Memory B cell (primary cell): ENCODE results near the gene IFT80.
"Not testable (repeated sequence)": the region's sequence is repeated elsewhere in the genome, so short reads cannot be mapped to it uniquely, and the experiment has no call there.

Experiments used
- ATAC-seq: fragments of 150-1000 bp; cut with Tn5 transposase; 2 replicates; pipeline ENCODE4 v1.10.0; 2021; ENCODE audit warnings: low read depth, mild to moderate bottlenecking, moderate library complexity
- DNase-seq, 2 donors: peaks; one replicate each; pipeline ENCODE4 v3.0.0; 2022; ENCODE audit warnings: low spot score in 2 of 2
- H3K27ac Mint-ChIP-seq: one replicate; pipeline ENCODE4 v1.8.0; 2022; ENCODE audit warnings: mild to moderate bottlenecking, moderate library complexity, mixed read lengths
- H3K27me3 Mint-ChIP-seq: one replicate; pipeline ENCODE4 v1.8.0; 2022; ENCODE audit warnings: mixed read lengths
- H3K36me3 Mint-ChIP-seq: one replicate; pipeline ENCODE4 v1.8.0; 2022; ENCODE audit warnings: mild to moderate bottlenecking, mixed read lengths
- H3K4me1 Mint-ChIP-seq: one replicate; pipeline ENCODE4 v1.8.0; 2022; ENCODE audit warnings: mixed read lengths
- H3K4me3 Mint-ChIP-seq: one replicate; pipeline ENCODE4 v1.8.0; 2022; ENCODE audit warnings: mild to moderate bottlenecking, moderate library complexity, mixed read lengths
- H3K9me3 Mint-ChIP-seq: one replicate; pipeline ENCODE4 v1.8.0; 2022; ENCODE audit warnings: mixed read lengths

The IFT80 gene

DNA sequence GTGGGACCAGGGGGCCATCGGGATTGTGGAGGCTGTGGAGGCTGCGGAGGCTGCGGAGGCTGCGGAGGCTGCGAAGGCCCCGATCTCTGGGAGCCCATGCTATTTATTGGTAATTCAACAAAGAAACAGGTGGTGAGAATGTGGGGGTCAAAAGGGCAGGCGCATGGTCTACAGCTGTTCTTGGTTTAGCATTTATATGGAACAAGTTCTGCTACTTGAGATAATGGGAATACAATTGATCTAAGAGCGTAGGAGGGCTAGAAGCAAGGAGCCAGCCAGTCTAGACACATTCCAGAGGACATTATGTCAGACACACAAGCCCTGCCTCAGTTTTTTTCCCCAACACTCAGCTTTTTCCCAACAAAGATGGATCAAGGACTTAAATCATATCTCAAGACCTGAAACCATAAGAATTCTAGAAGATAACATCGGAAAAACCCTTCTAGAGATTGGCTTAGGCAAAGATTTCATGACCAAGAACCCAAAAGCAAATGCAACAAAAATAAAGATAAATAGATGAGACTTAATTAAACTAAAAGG is 153.7 kb downstream of the IFT80 start:
- no peak overlapping the region for H3K27ac Mint-ChIP-seq
- H3K27me3 Mint-ChIP-seq: peaks cover 7% of the 10 kb centered on the region
- DNase-seq (no peak), ATAC-seq (no peak)
- H3K4me3 Mint-ChIP-seq: no peak overlapping the region
- H3K4me1 Mint-ChIP-seq: no peaks in the 10 kb centered on the region
- peaks cover 2% of the 10 kb centered on the region for H3K36me3 Mint-ChIP-seq
- peaks cover 16% of the 10 kb centered on the region for H3K9me3 Mint-ChIP-seq

DNA sequence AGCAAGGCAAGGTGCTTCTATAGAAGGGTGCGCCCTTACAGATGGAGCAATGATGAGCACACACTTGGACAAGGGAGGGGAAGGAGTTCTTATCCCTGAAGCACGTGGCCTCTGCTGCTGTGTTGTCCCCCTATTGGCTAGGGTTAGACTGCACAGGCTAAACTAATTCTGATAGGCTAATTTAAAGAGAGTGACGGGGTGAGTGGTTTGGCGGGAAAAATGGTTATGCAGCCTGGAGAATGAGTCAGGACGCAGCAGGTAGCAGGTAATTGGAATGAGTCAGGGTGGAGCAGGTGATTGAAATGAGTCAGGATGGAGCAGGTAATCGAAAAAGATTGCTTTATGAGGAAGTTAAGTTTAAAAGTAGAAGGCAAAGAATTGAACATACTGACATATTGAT is 158.3 kb downstream of the IFT80 start:
- H3K27ac Mint-ChIP-seq, H3K4me3 Mint-ChIP-seq, DNase-seq, H3K36me3 Mint-ChIP-seq, H3K4me1 Mint-ChIP-seq, ATAC-seq: not testable (repeated sequence)
- Mint-ChIP-seq H3K9me3 (peaks cover 16% of the 10 kb centered on the region), H3K27me3 (peaks cover 18% of the 10 kb centered on the region)

DNA sequence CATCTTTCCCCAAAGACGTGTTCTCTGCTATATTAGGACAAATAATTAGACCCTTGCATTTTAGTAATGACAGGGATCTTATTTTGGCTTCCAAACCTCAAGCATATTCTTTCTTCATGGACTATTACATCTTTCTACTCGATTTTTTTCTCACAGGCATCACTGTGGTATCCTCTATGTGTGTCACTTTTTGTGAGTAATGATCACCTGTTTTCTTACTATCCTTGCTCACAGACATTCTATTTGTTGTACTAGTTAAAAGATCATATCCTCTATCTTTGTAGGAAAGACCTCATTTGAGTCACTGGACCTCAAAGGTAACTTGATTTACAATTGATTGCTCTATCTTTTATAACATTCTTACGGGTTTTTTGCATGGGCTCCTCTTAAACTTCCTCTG is 167.0 kb downstream of the IFT80 start:
- DNase-seq (no peak), ATAC-seq (no peak)
- H3K9me3 Mint-ChIP-seq: no peaks in the 10 kb centered on the region
- H3K4me1 Mint-ChIP-seq: peaks cover 3% of the 10 kb centered on the region
- no peaks in the 10 kb centered on the region for H3K36me3 Mint-ChIP-seq
- H3K27ac Mint-ChIP-seq: no peak overlapping the region
- H3K4me3 Mint-ChIP-seq: no peak overlapping the region
- peaks cover 12% of the 10 kb centered on the region for H3K27me3 Mint-ChIP-seq

DNA sequence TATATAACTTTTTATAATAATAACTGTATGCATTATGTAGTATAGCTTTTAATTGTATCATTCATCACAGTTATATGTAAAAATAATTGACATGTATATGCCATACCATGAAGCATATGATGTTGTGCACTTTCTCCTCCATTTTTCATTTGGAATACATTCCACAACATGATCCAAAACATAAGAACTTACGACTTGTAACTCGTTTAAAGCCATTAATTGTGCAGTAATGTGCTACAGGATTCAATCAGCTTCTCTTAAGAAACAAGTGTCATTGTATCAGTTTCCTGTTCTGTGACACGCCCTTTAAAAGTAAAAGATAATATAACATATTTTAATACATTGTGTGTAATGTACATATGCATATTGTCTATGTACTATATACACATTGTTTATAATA is 171.6 kb downstream of the IFT80 start:
- H3K4me1 Mint-ChIP-seq: peaks cover 18% of the 10 kb centered on the region
- no peak for ATAC-seq
- peaks cover 23% of the 10 kb centered on the region for H3K27me3 Mint-ChIP-seq

DNA sequence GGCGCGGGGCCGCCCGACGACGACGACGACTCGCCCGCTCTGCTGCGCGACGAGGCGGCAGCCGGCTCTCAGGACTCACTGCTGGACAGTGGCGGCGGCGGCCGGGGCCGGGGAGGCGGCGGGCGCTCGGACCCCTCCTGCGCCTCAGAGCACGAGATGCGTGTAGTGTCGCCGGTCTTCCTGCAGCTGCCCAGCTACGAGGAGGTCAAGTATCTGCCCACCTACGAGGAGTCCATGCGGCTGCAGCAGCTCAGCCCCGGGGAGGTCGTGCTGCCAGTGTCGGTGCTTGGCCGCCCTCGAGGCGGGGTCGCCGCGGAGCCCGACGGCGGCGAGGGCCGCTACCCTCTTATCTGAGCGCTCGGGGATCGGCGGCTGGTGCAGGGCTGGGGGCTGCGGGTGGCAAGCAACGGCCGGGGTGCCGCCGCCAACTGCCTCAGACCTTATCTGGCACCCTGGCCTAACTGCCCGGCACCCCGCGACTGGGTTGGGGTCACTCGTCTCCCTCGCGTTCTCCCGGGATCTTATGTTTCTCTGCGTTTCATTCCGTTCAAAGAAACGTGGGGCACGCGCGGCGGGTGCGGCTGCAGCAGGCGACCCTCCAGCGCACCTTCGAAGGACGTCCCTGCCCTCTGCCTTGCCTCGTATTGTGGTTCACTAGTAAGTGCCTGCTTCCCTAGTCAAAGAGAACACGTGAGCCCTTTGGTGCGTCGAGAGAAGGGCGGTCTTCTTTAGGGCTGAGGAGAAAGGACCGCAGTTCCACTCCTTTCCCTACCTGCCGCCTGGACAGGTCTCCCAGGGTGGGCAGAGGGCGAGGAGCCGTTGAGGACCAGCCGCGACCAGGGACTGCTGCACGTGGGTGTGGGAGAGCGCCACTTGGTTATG is 172.8 kb downstream of the IFT80 start:
- DNase-seq (peak; percentile 1 to 16), ATAC-seq (peak; percentile 32)
- peak overlapping the region; percentile 86 for H3K4me3 Mint-ChIP-seq
- peaks cover 22% of the 10 kb centered on the region for H3K27me3 Mint-ChIP-seq
- peaks cover 16% of the 10 kb centered on the region for H3K4me1 Mint-ChIP-seq
- no peaks in the 10 kb centered on the region for H3K9me3 Mint-ChIP-seq
- no peaks in the 10 kb centered on the region for H3K36me3 Mint-ChIP-seq
- no peak overlapping the region for H3K27ac Mint-ChIP-seq

More for the DNA sequence above, 171.6 kb downstream of the IFT80 start:
- Mint-ChIP-seq H3K9me3 (no peaks in the 10 kb centered on the region), H3K27ac (no peak overlapping the region), H3K4me3 (no peak overlapping the region), H3K36me3 (no peaks in the 10 kb centered on the region)
- no peak for DNase-seq

DNA sequence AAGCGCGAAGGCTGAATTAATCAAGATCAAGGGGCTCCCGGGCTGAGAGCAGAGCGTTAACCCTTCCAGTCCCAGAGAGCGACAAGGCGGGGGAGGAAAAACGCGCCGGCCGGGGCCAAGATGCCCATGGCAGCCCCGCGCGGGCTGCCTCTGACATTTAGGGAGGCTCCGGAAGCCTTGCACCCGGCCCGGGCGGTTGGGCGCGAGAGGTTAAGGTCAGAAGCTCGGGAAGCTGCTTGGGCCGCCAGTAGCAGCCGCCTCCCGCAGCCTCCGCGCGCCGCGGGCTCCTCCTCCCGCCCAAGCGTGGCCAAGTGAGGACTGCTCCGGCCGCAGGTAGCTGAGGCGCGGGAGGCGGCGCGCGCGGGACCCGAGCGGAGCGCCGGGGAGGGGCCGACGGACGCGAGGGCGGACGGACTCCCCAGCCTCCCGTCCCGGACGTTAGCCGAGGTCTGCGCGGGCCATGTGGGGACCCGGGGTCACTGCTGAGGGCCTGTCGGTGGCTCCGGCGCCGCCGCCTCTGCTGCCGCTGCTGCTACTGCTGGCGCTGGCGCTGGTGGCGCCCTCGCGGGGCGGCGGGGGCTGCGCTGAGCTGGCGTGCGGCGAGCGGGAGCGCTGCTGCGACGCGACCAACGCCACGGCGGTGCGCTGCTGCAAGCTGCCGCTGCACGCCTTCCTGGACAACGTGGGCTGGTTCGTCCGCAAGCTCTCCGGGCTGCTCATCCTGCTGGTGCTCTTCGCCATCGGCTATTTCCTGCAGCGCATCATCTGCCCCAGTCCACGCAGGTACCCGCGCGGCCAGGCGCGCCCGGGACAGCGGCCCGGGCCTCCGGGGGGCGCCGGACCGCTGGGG is 173.6 kb downstream of the IFT80 start, which contains the start of gene C3orf80:
C3orf80 (plus strand) TSS at position 247 of the 850 bp plus-strand sequence; CDS start at position 461, 214 bp downstream.
- DNase-seq (peak; percentile 28 to 52), ATAC-seq (peak; percentile 82)
- peaks cover 16% of the 10 kb centered on the region for H3K4me1 Mint-ChIP-seq
- H3K9me3 Mint-ChIP-seq: no peaks in the 10 kb centered on the region
- peak within 1 kb of the TSS; percentile 86 for H3K4me3 Mint-ChIP-seq
- no peaks in the 10 kb centered on the region for H3K36me3 Mint-ChIP-seq
- H3K27ac Mint-ChIP-seq: no peak within 1 kb of the TSS
- H3K27me3 Mint-ChIP-seq: peaks cover 22% of the 10 kb centered on the region

DNA sequence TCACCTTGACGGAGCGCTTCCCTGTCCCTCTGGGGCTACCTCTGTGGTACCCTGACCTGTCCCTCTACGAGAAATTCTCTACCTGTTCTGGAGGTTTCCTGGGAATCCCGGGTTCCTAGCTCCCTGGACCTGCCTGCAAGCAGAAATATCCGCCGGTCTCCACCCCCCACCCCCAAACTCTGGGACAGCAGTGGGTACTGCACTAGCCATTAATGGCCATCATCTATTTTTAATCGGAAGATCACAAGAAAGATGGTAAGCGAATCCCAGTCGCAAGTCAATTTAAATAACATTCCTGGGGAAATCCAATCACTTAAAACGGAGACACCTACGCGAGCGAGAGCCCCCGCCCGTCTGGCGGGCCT is 174.2 kb downstream of the IFT80 start:
- Mint-ChIP-seq H3K4me3 (peak overlapping the region; percentile 74), H3K27ac (no peak overlapping the region)
- no peak for ATAC-seq

DNA sequence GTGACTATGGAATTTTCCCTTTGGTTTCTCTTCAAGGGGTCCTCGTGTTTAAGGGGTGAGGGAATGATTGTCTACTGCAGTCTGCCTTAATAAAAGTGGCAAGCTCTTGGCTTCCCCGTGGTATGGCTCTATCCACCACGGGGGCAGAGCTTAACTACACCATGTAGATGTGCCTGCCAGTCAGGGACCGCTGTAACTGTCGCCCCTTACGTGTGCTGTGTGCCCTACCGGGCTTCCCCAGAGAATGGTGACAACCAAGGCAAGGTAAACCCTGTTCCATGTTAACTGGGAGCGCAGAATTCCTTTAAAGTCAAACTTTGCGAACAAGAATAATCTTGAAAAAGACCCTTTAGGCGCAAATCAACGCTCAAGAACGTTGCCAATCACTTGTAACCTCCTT is 174.8 kb downstream of the IFT80 start:
- Mint-ChIP-seq H3K27me3 (peaks cover 24% of the 10 kb centered on the region), H3K9me3 (no peaks in the 10 kb centered on the region), H3K4me3 (no peak overlapping the region), H3K36me3 (no peaks in the 10 kb centered on the region), H3K4me1 (peaks cover 16% of the 10 kb centered on the region), H3K27ac (no peak overlapping the region)
- DNase-seq: no peak
- ATAC-seq: no peak

More for the DNA sequence above, 174.2 kb downstream of the IFT80 start:
- DNase-seq: no peak
- peaks cover 16% of the 10 kb centered on the region for H3K4me1 Mint-ChIP-seq
- H3K27me3 Mint-ChIP-seq: peaks cover 22% of the 10 kb centered on the region
- H3K36me3 Mint-ChIP-seq: no peaks in the 10 kb centered on the region
- H3K9me3 Mint-ChIP-seq: no peaks in the 10 kb centered on the region

DNA sequence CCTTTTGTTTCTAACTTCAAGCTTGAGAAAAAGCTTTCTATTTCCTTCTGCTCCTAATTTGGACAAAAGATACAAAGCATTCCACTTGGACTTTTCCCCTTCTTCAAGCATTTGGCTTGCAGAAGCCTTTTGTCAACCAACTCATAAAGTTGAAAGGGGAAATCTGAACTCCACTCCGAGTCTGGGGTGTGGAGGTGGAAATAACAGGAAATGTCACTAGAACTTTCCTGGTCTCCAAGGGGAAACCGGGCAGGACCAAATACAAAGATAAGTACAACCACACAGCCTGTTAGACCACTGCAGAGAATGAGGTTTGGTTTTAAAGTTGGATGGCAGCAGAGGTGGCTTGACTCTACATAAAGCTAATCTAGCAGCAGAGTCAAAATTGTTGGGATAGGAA is 178.0 kb downstream of the IFT80 start:
- Mint-ChIP-seq H3K27me3 (peaks cover 28% of the 10 kb centered on the region), H3K27ac (no peak overlapping the region), H3K4me3 (no peak overlapping the region), H3K9me3 (no peaks in the 10 kb centered on the region), H3K4me1 (peaks cover 9% of the 10 kb centered on the region), H3K36me3 (no peaks in the 10 kb centered on the region)
- DNase-seq (no peak), ATAC-seq (no peak)

DNA sequence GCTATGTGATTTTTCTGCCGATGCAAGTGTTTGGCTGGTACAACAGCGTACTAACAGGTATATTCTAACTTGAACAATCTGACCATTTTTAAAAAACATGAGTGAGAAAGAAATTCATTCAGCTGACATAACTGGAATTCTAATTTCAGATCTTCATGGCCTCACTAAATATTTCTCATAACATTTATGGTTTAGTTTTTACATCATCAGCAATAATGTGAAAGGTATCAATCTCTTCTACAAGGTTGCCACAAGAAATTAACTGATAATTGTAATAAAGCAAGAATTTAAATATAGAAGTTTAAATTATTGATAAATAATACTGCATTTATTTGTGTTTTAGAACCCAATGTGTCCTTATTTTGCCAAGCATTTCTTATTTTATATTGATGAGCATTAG is 179.0 kb downstream of the IFT80 start:
- Mint-ChIP-seq H3K4me3 (no peak overlapping the region), H3K4me1 (peaks cover 9% of the 10 kb centered on the region), H3K36me3 (no peaks in the 10 kb centered on the region), H3K9me3 (no peaks in the 10 kb centered on the region), H3K27ac (no peak overlapping the region), H3K27me3 (peaks cover 28% of the 10 kb centered on the region)
- DNase-seq (no peak), ATAC-seq (no peak)

DNA sequence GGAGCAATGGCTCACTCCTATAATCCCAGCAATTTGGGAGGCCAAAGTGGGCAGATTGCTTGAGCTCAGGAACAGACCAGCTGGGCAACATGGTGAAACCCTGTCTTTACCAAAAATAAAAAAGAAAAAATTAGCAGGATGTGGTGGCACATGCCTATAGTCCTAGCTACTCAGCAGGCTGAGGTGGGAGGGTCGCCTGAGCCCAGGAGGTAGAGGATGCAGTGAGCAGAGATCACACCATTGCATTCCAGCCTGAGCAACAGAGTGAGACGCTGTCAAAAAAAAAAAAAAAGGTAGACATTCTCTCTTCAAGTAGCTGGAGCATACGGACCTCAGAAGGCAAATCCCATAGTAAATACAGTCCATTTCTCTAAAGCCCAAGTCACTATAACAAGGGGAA is 180.9 kb downstream of the IFT80 start:
- DNase-seq (no peak), ATAC-seq (no peak)
- Mint-ChIP-seq H3K4me1 (no peaks in the 10 kb centered on the region), H3K4me3 (no peak overlapping the region), H3K27ac (no peak overlapping the region), H3K36me3 (no peaks in the 10 kb centered on the region), H3K27me3 (peaks cover 23% of the 10 kb centered on the region), H3K9me3 (no peaks in the 10 kb centered on the region)

DNA sequence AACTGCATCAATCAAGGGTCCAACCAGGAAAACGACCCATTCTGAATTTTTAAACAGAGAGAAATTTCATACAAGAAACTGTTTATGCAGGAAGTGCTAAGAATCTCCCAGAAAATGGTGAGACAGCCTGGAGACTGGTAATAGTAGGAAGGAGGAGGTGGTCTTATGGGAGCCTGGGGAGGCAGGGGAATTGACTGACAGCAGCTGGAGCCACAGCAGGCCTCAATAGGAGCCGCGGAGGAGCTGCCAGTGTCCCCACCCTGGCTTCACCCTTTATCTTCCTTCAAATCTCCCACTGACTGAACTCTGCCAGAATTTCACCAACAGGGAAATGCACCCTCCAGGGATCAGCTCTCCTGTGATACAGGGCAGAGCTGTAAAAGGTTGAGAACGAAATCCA is 181.3 kb downstream of the IFT80 start:
- Mint-ChIP-seq H3K36me3 (no peaks in the 10 kb centered on the region), H3K4me1 (no peaks in the 10 kb centered on the region), H3K27ac (no peak overlapping the region), H3K9me3 (no peaks in the 10 kb centered on the region), H3K4me3 (no peak overlapping the region), H3K27me3 (peaks cover 25% of the 10 kb centered on the region)
- DNase-seq: no peak
- ATAC-seq: no peak

DNA sequence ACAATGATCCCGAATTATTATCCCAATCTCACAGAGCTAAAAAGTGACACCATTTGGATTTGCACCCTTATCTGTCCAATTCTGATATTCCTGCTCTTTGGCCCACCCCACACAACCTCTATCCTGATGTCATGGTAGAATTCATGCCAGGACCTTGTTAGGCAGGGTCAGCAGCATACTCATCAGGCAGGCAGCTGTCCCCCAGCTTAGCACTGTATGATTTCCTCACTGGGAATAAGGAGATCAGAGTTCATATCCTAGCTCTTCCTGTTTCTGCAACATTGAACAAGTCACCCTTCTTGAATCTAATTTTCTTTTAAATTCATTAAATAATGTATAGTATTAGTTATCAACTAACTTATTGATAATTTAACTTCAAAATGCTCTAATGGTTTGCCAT is 185.8 kb downstream of the IFT80 start:
- no peak overlapping the region for H3K27ac Mint-ChIP-seq
- no peak overlapping the region for H3K4me3 Mint-ChIP-seq
- H3K36me3 Mint-ChIP-seq: no peaks in the 10 kb centered on the region
- no peak for DNase-seq
- peaks cover 14% of the 10 kb centered on the region for H3K27me3 Mint-ChIP-seq
- H3K9me3 Mint-ChIP-seq: no peaks in the 10 kb centered on the region
- no peaks in the 10 kb centered on the region for H3K4me1 Mint-ChIP-seq
- ATAC-seq: no peak

DNA sequence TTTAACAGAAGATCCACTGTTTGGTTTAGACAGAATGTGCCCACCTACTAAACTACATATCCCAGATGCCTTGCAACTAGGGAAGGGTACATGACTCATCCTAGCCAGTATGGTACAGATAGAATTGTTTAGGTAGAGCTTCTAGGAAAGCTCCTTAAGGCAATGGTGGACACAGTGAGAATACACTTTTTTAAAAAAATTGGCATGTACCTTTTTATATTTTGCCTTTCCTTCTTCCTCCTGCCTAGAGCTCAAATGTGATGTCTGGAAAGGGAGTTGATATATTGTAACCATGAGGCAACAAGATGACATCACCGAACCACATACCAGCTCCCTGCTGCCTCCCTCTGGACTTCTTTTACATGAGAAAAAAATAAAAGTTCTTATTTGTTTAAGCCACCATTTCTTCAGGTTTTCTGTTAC is 188.2 kb downstream of the IFT80 start:
- H3K9me3 Mint-ChIP-seq: no peaks in the 10 kb centered on the region
- ATAC-seq: no peak
- no peak overlapping the region for H3K4me3 Mint-ChIP-seq
- no peak overlapping the region for H3K27ac Mint-ChIP-seq
- H3K36me3 Mint-ChIP-seq: no peaks in the 10 kb centered on the region
- DNase-seq: no peak
- peaks cover 9% of the 10 kb centered on the region for H3K27me3 Mint-ChIP-seq
- H3K4me1 Mint-ChIP-seq: no peaks in the 10 kb centered on the region
